ENCODE results near the gene ARHGAP44. TPM values are rescaled to one million over a fixed set of nuclear protein-coding genes. Genes with fewer than 3 reads are reported as not detected.

ARHGAP44 gene
- total and polyA plus RNA-seq, 2 experiments from 2014 or later: 5.8 to 16.4 TPM

DNA sequence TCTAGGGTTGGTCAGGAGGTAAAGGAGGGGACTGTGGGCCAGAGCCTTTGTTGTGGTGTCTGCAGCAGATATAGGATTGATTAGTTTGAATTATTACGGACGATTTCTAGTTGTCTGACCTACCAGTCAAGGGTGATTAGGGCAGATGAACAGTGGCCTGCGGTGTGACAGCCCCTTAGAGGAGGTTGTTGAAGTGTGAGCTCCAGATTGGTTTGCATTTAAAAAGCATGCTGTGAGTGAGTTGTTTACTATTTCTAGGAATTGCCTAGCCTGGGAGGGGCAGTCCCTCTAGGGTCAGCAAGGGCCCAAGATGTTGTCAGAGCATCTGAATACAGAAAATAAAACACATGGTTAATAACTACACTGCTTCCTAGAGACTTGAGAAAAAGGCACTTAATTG lies 108.8 kb downstream of the ARHGAP44 start (continued):
- TF ChIP-seq EZH2phosphoT487 (IDR thresholded peaks at IDR 0.05; ENCODE audit: unreplicated experiment) (no peak), ZNF114 (CRISPR knock-in tag; IDR thresholded peaks at IDR 0.05) (no peak), ZNF331 (CRISPR knock-in tag; IDR thresholded peaks at IDR 0.05; ENCODE audit: low read depth) (no peak), JUNB (IDR thresholded peaks at IDR 0.05; ENCODE audit: unreplicated experiment) (no peak), NANOG (IDR thresholded peaks at IDR 0.05; ENCODE audit: borderline replicate concordance) (no peak)
- TF ChIP-seq, protein P1, sequence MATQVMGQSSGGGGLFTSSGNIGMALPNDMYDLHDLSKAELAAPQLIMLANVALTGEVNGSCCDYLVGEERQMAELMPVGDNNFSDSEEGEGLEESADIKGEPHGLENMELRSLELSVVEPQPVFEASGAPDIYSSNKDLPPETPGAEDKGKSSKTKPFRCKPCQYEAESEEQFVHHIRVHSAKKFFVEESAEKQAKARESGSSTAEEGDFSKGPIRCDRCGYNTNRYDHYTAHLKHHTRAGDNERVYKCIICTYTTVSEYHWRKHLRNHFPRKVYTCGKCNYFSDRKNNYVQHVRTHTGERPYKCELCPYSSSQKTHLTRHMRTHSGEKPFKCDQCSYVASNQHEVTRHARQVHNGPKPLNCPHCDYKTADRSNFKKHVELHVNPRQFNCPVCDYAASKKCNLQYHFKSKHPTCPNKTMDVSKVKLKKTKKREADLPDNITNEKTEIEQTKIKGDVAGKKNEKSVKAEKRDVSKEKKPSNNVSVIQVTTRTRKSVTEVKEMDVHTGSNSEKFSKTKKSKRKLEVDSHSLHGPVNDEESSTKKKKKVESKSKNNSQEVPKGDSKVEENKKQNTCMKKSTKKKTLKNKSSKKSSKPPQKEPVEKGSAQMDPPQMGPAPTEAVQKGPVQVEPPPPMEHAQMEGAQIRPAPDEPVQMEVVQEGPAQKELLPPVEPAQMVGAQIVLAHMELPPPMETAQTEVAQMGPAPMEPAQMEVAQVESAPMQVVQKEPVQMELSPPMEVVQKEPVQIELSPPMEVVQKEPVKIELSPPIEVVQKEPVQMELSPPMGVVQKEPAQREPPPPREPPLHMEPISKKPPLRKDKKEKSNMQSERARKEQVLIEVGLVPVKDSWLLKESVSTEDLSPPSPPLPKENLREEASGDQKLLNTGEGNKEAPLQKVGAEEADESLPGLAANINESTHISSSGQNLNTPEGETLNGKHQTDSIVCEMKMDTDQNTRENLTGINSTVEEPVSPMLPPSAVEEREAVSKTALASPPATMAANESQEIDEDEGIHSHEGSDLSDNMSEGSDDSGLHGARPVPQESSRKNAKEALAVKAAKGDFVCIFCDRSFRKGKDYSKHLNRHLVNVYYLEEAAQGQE (IDR thresholded peaks at IDR 0.05; ENCODE audit: unreplicated experiment): no peak
- TF ChIP-seq, protein P2, sequence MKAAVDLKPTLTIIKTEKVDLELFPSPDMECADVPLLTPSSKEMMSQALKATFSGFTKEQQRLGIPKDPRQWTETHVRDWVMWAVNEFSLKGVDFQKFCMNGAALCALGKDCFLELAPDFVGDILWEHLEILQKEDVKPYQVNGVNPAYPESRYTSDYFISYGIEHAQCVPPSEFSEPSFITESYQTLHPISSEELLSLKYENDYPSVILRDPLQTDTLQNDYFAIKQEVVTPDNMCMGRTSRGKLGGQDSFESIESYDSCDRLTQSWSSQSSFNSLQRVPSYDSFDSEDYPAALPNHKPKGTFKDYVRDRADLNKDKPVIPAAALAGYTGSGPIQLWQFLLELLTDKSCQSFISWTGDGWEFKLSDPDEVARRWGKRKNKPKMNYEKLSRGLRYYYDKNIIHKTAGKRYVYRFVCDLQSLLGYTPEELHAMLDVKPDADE (IDR thresholded peaks at IDR 0.05): no peak

DNA sequence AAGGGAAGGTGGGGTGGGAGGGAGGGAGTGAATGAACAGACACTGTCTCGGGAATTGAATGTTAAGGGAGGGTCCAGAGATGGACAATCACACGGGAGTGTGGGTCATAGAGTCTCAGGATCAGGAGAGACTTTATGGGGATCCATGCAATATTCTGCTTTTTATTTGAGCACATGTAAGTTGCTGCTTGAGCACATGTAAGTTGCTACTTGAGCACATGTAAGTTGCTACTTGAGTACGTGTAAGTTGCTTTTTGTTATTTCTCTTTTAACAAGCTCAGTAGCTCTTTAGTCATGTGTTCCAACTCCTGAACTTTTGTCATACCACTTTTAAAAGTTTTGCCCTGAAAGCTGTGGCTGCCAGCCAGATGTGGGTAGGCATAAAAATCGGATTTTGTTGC lies 110.3 kb downstream of the ARHGAP44 start:
- DNase-seq (ENCODE audit: low spot score) (no peak), ATAC-seq (no peak)
- H3K4me3 ChIP-seq: no peak overlapping the region
- no peak overlapping the region for H3K27ac ChIP-seq (ENCODE audit: low read depth)
- no peak overlapping the region for H3K4me2 ChIP-seq
- no peaks in the 10 kb centered on the region for H3K27me3 ChIP-seq (ENCODE audit: insufficient read depth)
- H3K36me3 ChIP-seq (ENCODE audit: insufficient read depth): no peaks in the 10 kb centered on the region
- Mint-ChIP-seq H3K27me3 (ENCODE audit: insufficient read depth, low read depth, poor library complexity) (peaks cover 3% of the 10 kb centered on the region), H3K36me3 (ENCODE audit: low read depth) (peaks cover 21% of the 10 kb centered on the region), H3K4me3 (no peak overlapping the region), H3K9me3 (no peaks in the 10 kb centered on the region; the same call in 1 of the 3 replicates), H3K27ac (no peak overlapping the region), H3K4me1 (peaks cover 22% of the 10 kb centered on the region)
- peaks cover 13% of the 10 kb centered on the region; the same call in 1 of the 2 replicates for H3K4me1 ChIP-seq (ENCODE audit: insufficient read depth)
- no peaks in the 10 kb centered on the region for H3F3A ChIP-seq (replicated peaks; ENCODE audit: low read depth)
- H3K9me2 ChIP-seq (ENCODE audit: insufficient read depth): no peaks in the 10 kb centered on the region
- H2AFZ ChIP-seq: no peak overlapping the region
- H3K79me2 ChIP-seq (replicated peaks; ENCODE audit: insufficient read depth): no peaks in the 10 kb centered on the region
- H4K20me1 ChIP-seq (replicated peaks; ENCODE audit: insufficient read depth): no peaks in the 10 kb centered on the region
- TF ChIP-seq ZNF114 (CRISPR knock-in tag; IDR thresholded peaks at IDR 0.05): no peak
- TF ChIP-seq, protein P3, sequence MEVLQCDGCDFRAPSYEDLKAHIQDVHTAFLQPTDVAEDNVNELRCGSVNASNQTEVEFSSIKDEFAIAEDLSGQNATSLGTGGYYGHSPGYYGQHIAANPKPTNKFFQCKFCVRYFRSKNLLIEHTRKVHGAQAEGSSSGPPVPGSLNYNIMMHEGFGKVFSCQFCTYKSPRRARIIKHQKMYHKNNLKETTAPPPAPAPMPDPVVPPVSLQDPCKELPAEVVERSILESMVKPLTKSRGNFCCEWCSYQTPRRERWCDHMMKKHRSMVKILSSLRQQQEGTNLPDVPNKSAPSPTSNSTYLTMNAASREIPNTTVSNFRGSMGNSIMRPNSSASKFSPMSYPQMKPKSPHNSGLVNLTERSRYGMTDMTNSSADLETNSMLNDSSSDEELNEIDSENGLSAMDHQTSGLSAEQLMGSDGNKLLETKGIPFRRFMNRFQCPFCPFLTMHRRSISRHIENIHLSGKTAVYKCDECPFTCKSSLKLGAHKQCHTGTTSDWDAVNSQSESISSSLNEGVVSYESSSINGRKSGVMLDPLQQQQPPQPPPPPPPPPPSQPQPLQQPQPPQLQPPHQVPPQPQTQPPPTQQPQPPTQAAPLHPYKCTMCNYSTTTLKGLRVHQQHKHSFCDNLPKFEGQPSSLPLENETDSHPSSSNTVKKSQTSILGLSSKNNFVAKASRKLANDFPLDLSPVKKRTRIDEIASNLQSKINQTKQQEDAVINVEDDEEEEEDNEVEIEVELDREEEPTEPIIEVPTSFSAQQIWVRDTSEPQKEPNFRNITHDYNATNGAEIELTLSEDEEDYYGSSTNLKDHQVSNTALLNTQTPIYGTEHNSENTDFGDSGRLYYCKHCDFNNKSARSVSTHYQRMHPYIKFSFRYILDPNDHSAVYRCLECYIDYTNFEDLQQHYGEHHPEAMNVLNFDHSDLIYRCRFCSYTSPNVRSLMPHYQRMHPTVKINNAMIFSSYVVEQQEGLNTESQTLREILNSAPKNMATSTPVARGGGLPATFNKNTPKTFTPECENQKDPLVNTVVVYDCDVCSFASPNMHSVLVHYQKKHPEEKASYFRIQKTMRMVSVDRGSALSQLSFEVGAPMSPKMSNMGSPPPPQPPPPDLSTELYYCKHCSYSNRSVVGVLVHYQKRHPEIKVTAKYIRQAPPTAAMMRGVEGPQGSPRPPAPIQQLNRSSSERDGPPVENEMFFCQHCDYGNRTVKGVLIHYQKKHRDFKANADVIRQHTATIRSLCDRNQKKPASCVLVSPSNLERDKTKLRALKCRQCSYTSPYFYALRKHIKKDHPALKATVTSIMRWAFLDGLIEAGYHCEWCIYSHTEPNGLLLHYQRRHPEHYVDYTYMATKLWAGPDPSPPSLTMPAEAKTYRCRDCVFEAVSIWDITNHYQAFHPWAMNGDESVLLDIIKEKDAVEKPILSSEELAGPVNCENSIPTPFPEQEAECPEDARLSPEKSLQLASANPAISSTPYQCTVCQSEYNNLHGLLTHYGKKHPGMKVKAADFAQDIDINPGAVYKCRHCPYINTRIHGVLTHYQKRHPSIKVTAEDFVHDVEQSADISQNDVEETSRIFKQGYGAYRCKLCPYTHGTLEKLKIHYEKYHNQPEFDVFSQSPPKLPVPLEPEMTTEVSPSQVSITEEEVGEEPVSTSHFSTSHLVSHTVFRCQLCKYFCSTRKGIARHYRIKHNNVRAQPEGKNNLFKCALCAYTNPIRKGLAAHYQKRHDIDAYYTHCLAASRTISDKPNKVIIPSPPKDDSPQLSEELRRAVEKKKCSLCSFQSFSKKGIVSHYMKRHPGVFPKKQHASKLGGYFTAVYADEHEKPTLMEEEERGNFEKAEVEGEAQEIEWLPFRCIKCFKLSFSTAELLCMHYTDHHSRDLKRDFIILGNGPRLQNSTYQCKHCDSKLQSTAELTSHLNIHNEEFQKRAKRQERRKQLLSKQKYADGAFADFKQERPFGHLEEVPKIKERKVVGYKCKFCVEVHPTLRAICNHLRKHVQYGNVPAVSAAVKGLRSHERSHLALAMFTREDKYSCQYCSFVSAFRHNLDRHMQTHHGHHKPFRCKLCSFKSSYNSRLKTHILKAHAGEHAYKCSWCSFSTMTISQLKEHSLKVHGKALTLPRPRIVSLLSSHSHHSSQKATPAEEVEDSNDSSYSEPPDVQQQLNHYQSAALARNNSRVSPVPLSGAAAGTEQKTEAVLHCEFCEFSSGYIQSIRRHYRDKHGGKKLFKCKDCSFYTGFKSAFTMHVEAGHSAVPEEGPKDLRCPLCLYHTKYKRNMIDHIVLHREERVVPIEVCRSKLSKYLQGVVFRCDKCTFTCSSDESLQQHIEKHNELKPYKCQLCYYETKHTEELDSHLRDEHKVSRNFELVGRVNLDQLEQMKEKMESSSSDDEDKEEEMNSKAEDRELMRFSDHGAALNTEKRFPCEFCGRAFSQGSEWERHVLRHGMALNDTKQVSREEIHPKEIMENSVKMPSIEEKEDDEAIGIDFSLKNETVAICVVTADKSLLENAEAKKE (CRISPR knock-in tag; IDR thresholded peaks at IDR 0.05): no peak
- TF ChIP-seq EZH2 (IDR thresholded peaks at IDR 0.05; ENCODE audit: low read depth, unreplicated experiment): no peak
- TF ChIP-seq STAT1 (IDR thresholded peaks at IDR 0.05; ENCODE audit: unreplicated experiment): no peak
- no peak for TF ChIP-seq POLR2AphosphoS5 (IDR thresholded peaks at IDR 0.05; ENCODE audit: low read depth)
- TF ChIP-seq, protein P2 (IDR thresholded peaks at IDR 0.05): no peak
- no peak for TF ChIP-seq JUNB (IDR thresholded peaks at IDR 0.05; ENCODE audit: unreplicated experiment)
- TF ChIP-seq CREB1 (CRISPR knock-in tag; IDR thresholded peaks at IDR 0.05; ENCODE audit: low read depth): no peak

Measured in GM23338 (cell line).